Stimulated activated CD8-positive, alpha-beta memory T cell treated with anti-CD3 and anti-CD28 coated beads, Interleukin-15, amount 100 ng/mL, for 4 hours (primary cell): ENCODE data around the gene OMD.

ENCODE experiments used
- DNase-seq, 2 donors: peaks; one replicate each; pipeline ENCODE4 v3.0.0-alpha.2; 2020; ENCODE audit warnings: low read depth in 2 of 2

The OMD gene

GRCh38 chr9:92369075-92369474 is 55.2 kb downstream of the OMD start:
- DNase-seq = no peak
